ENCODE measurements around the gene ABI2.

DNA sequence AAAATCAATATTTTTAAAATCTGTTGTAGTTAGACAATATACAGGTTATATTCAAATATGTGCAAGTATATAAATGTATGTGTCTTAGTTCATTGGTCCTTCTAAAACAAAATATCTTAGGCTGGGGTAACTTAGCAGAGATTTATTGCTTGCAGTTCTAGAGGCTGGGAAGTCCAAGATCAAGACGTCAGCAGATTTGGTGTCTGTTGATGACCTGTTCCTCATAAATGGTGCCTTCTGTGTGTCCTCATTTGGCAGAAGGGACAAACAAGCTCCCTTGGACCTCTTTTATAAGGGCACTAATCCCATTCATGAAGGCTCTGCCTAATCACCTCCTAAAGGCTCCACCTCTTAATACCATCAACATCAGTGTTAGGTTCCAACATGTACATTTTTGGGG, 31.3 kb downstream of the ABI2 start:
- TF ChIP-seq, protein P1, sequence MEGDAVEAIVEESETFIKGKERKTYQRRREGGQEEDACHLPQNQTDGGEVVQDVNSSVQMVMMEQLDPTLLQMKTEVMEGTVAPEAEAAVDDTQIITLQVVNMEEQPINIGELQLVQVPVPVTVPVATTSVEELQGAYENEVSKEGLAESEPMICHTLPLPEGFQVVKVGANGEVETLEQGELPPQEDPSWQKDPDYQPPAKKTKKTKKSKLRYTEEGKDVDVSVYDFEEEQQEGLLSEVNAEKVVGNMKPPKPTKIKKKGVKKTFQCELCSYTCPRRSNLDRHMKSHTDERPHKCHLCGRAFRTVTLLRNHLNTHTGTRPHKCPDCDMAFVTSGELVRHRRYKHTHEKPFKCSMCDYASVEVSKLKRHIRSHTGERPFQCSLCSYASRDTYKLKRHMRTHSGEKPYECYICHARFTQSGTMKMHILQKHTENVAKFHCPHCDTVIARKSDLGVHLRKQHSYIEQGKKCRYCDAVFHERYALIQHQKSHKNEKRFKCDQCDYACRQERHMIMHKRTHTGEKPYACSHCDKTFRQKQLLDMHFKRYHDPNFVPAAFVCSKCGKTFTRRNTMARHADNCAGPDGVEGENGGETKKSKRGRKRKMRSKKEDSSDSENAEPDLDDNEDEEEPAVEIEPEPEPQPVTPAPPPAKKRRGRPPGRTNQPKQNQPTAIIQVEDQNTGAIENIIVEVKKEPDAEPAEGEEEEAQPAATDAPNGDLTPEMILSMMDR (conservative IDR thresholded peaks at IDR 0.05; ENCODE audit: low read depth, low read length) = no peak
- no peak for TF ChIP-seq EZH2 (IDR thresholded peaks at IDR 0.05; ENCODE audit: low read length, unreplicated experiment)

Data from PC-3 (cell line).